ENCODE measurements around the gene KNDC1.

The KNDC1 gene

GRCh38 chr10:133236401-133237240 is 76.6 kb downstream of the KNDC1 start:
- TF ChIP-seq CTCF (IDR thresholded peaks at IDR 0.05; ENCODE audit: low read length, missing control alignments) = no peak
- no peak overlapping the region for H3K4me3 ChIP-seq (replicated peaks; ENCODE audit: low read depth, low read length)
- no peak for DNase-seq (ENCODE audit: low read depth)

GRCh38 chr10:133237241-133237587 is 77.2 kb downstream of the KNDC1 start:
- DNase-seq (ENCODE audit: low read depth) = no peak
- H3K4me3 ChIP-seq (replicated peaks; ENCODE audit: low read depth, low read length) = no peak overlapping the region
- TF ChIP-seq CTCF (IDR thresholded peaks at IDR 0.05; ENCODE audit: low read length, missing control alignments) = no peak

GRCh38 chr10:133237588-133238465 is 77.8 kb downstream of the KNDC1 start, which contains the start of gene VENTX:
Gene VENTX (plus strand): TSS chr10:133237855. CDS start chr10:133237915, 60 bp downstream.
- no peak for DNase-seq (ENCODE audit: low read depth)
- no peak within 1 kb of the TSS for H3K4me3 ChIP-seq (replicated peaks; ENCODE audit: low read depth, low read length)
- TF ChIP-seq CTCF (IDR thresholded peaks at IDR 0.05; ENCODE audit: low read length, missing control alignments) = no peak

GRCh38 chr10:133238466-133238804 is 78.4 kb downstream of the KNDC1 start:
- no peak overlapping the region for H3K4me3 ChIP-seq (replicated peaks; ENCODE audit: low read depth, low read length)
- no peak for TF ChIP-seq CTCF (IDR thresholded peaks at IDR 0.05; ENCODE audit: low read length, missing control alignments)
- DNase-seq (ENCODE audit: low read depth) = no peak

GRCh38 chr10:133239990-133240389 is 80.0 kb downstream of the KNDC1 start:
- no peak for TF ChIP-seq CTCF (IDR thresholded peaks at IDR 0.05; ENCODE audit: low read length, missing control alignments)
- DNase-seq (ENCODE audit: low read depth) = no peak
- H3K4me3 ChIP-seq (replicated peaks; ENCODE audit: low read depth, low read length) = no peak overlapping the region

- no peak for DNase-seq (ENCODE audit: low read depth)
- no peak overlapping the region for H3K4me3 ChIP-seq (replicated peaks; ENCODE audit: low read depth, low read length)
- TF ChIP-seq CTCF (IDR thresholded peaks at IDR 0.05; ENCODE audit: low read length, missing control alignments) = no peak
Measured at GRCh38 chr10:133241501-133242205, 81.6 kb downstream of the KNDC1 start.

Data from fibroblast of pulmonary artery (primary cell).